Posterior cingulate gyrus (tissue), 11 donors: ENCODE results near the gene TPCN1.

Source experiments
- DNase-seq, 10 donors: peaks; one replicate each; pipeline versions ENCODE4 v3.0.0 to v3.0.0-alpha.2; 2020 to 2021; ENCODE audit warnings: mixed read lengths in 3 of 10
- intact Hi-C: fragments of 100-400 bp; cut with DNase I; formaldehyde crosslinking; loops from one replicate; pipeline ENCODE4 v1.15.1; 2023

TPCN1 gene

GRCh38 chr12:113347892-113348291, 126.6 kb downstream of the TPCN1 start:
- intact Hi-C loops: no loop called here
- DNase-seq: peak in 1 of 10 donors; percentile 68
